ENCODE data around the gene FBXW11.

Gene FBXW11

GRCh38 chr5:171895081-171895480 lies 111.4 kb downstream of the FBXW11 start:
- Histone ChIP-seq H3F3A (ENCODE audit: low read depth) (no peaks in the 10 kb centered on the region), H2AFZ (ENCODE audit: low read length) (no peak overlapping the region), H3K79me2 (ENCODE audit: insufficient read depth, low read length) (no peaks in the 10 kb centered on the region), H3K4me3 (ENCODE audit: low read length, poor library complexity, severe bottlenecking) (no peak overlapping the region), H3K4me1 (ENCODE audit: insufficient read depth, low read length, poor library complexity, severe bottlenecking) (no peaks in the 10 kb centered on the region), H4K20me1 (ENCODE audit: insufficient read depth, low read length, poor library complexity, severe bottlenecking) (no peaks in the 10 kb centered on the region), H3K9me3 (ENCODE audit: insufficient read depth, low read depth, low read length) (no peaks in the 10 kb centered on the region), H3K36me3 (ENCODE audit: insufficient read depth, low read length) (peaks cover 20% of the 10 kb centered on the region; the same call in 1 of the 2 replicates), H3K9me2 (replicated peaks; ENCODE audit: low read depth, low read length) (no peaks in the 10 kb centered on the region), H3K9ac (ENCODE audit: low read depth, low read length, poor library complexity, severe bottlenecking) (no peak overlapping the region), H3K4me2 (ENCODE audit: low read depth, low read length, poor library complexity, severe bottlenecking) (no peak overlapping the region), H3K27me3 (ENCODE audit: insufficient read depth, low read length, poor library complexity, severe bottlenecking) (no peaks in the 10 kb centered on the region)
- TF ChIP-seq CTCF (conservative IDR thresholded peaks at IDR 0.05; ENCODE audit: low read length) (no peak), EZH2phosphoT487 (IDR thresholded peaks at IDR 0.05; ENCODE audit: borderline replicate concordance) (no peak)

- Histone ChIP-seq H4K20me1 (ENCODE audit: insufficient read depth, low read length, poor library complexity, severe bottlenecking) (no peaks in the 10 kb centered on the region), H3K9ac (ENCODE audit: low read depth, low read length, poor library complexity, severe bottlenecking) (no peak overlapping the region), H2AFZ (ENCODE audit: low read length) (no peak overlapping the region), H3K36me3 (ENCODE audit: insufficient read depth, low read length) (peaks cover 20% of the 10 kb centered on the region; the same call in 1 of the 2 replicates), H3K27me3 (ENCODE audit: insufficient read depth, low read length, poor library complexity, severe bottlenecking) (no peaks in the 10 kb centered on the region), H3K4me3 (ENCODE audit: low read length, poor library complexity, severe bottlenecking) (no peak overlapping the region), H3K9me3 (ENCODE audit: insufficient read depth, low read depth, low read length) (no peaks in the 10 kb centered on the region), H3K4me2 (ENCODE audit: low read depth, low read length, poor library complexity, severe bottlenecking) (no peak overlapping the region), H3K9me2 (replicated peaks; ENCODE audit: low read depth, low read length) (no peaks in the 10 kb centered on the region), H3K79me2 (ENCODE audit: insufficient read depth, low read length) (no peaks in the 10 kb centered on the region), H3F3A (ENCODE audit: low read depth) (no peaks in the 10 kb centered on the region), H3K4me1 (ENCODE audit: insufficient read depth, low read length, poor library complexity, severe bottlenecking) (no peaks in the 10 kb centered on the region)
- TF ChIP-seq CTCF (conservative IDR thresholded peaks at IDR 0.05; ENCODE audit: low read length), result no peak
- no peak for TF ChIP-seq EZH2phosphoT487 (IDR thresholded peaks at IDR 0.05; ENCODE audit: borderline replicate concordance)
Measured at GRCh38 chr5:171893290-171893886, 113.0 kb downstream of the FBXW11 start.

GRCh38 chr5:171891595-171891994 lies 114.8 kb downstream of the FBXW11 start:
- Histone ChIP-seq H2AFZ (ENCODE audit: low read length) (no peak overlapping the region), H4K20me1 (ENCODE audit: insufficient read depth, low read length, poor library complexity, severe bottlenecking) (no peaks in the 10 kb centered on the region), H3F3A (ENCODE audit: low read depth) (no peaks in the 10 kb centered on the region), H3K36me3 (ENCODE audit: insufficient read depth, low read length) (0 out of 2 replicates have a peak, but pooled peaks cover 17% of the 10 kb centered on the region), H3K4me3 (ENCODE audit: low read length, poor library complexity, severe bottlenecking) (no peak overlapping the region), H3K9ac (ENCODE audit: low read depth, low read length, poor library complexity, severe bottlenecking) (no peak overlapping the region), H3K9me3 (ENCODE audit: insufficient read depth, low read depth, low read length) (no peaks in the 10 kb centered on the region), H3K27me3 (ENCODE audit: insufficient read depth, low read length, poor library complexity, severe bottlenecking) (no peaks in the 10 kb centered on the region), H3K79me2 (ENCODE audit: insufficient read depth, low read length) (no peaks in the 10 kb centered on the region), H3K4me1 (ENCODE audit: insufficient read depth, low read length, poor library complexity, severe bottlenecking) (no peaks in the 10 kb centered on the region), H3K9me2 (replicated peaks; ENCODE audit: low read depth, low read length) (no peaks in the 10 kb centered on the region), H3K4me2 (ENCODE audit: low read depth, low read length, poor library complexity, severe bottlenecking) (no peak overlapping the region)
- no peak for TF ChIP-seq EZH2phosphoT487 (IDR thresholded peaks at IDR 0.05; ENCODE audit: borderline replicate concordance)
- no peak for TF ChIP-seq CTCF (conservative IDR thresholded peaks at IDR 0.05; ENCODE audit: low read length)

All from Loucy (cell line).